GM19035 (cell line): ENCODE measurements around the gene ZNRD2.

Experiments
- ATAC-seq: cut with Tn5 transposase; IDR thresholded peaks from one replicate; pipeline ENCODE4 v1.9.1; 2021; ENCODE audit not compliant: unreplicated experiment

Gene ZNRD2

GRCh38 chr11:65609229-65609628 is 39.0 kb downstream of the ZNRD2 start:
- ATAC-seq: no peak

GRCh38 chr11:65609665-65610064 is 39.4 kb downstream of the ZNRD2 start:
- no peak for ATAC-seq

DNA sequence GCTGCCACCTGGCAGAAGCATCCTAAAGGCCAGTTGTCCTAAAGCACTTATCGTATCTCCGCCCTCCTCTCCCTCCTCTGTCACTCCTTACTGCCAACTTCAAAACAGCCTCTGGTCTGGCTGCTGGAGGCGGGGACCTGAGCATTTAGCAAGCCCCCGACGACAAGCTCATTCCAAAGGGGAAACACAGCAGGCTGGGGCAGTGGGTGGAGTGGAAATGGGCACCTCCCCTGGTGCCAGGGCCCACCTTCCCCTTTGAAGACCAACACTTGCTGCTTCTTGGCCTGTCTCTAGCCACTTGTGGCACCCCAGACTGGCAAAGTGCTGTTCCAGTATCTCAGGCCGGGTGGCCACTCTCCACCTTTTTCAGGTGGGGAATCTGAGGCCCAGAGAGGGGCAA is 40.1 kb downstream of the ZNRD2 start:
- no peak for ATAC-seq

- ATAC-seq: no peak
Observed at GRCh38 chr11:65611028-65611757, 40.9 kb downstream of the ZNRD2 start.

DNA sequence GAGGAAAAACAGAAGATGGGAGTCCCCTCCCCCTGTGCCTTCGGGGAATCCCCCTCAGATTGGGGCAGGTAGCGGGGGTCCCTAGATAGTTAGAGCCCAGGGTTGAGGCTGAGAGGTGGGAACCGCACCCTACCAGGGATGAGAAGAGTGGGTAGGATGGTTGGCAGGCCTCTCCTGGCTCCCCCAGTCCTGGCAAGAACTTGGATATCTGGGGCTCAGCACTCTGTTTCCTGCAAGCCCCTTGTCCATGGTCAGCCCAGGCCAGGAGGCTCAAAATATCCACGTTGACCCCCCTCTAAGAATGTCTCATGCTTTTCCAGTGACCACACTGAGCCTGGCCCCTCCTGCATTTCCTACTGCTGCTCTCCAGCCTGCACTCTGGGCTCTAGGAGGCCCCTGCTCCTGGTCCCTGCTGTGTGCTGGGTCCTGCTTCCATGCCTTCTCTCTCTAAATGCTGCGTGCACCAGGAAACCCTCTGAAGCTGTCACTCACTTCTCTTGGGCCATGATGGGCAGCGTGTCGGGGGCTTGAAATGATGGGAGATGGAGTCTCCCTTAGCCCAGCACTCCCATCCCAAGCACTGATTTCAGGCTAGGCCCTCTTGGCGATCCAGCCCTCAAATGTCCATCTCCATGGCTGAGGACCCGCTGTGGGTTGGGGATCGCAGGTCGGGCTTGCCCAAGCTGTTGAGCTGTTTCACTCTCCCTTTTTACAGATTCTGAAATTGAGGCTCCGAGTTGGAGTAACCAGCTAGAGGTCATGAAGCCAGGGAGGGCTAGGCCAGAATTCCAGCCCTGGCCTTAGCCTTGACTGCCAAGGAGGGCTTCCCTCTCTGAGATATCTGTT is 41.7 kb downstream of the ZNRD2 start:
- no peak for ATAC-seq

- no peak for ATAC-seq
Observed at GRCh38 chr11:65612691-65613090, 42.4 kb downstream of the ZNRD2 start.

GRCh38 chr11:65613091-65613928 is 43.0 kb downstream of the ZNRD2 start:
- ATAC-seq: no peak

DNA sequence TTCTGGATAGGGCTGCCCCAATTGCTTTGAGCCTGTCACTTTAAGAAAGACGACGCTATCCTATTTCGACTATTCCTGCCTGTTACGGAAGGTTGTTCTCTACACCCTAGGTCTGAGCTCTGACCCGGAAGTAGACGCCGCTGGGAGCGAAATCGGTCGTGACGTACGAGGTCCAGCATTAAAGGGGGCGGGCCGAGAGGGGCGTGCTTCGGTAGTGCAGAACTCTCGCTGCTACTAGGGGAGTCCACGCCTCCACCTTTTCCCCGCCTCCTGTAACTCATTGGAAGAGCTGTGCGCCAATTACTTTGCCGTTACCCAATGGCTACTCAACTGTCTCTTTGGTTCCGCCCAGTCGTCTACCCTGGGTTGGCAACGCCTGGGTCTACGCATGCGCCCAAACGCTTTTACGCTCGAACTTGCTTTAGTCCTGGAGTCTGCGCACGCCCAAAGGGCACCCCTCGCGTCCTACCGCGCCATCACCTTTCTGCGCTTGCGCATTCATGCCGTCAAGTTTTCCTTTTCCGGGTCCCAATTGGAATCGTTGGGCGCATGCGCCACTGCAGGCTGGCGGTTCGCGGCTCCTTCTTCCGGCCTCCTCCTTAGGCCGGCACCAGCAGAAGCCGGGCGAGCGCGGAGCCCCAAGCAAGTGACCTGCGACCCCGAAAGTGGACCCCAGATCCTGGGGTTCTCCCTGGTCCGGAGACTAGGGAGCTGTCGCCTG is 45.1 kb downstream of the ZNRD2 start, which contains the start of gene PCNX3:
TSS of gene PCNX3 (plus strand) at position 548 of the 721 bp plus-strand sequence. CDS start 536 bp downstream, outside the sequence.
- ATAC-seq: peak; percentile 86

DNA sequence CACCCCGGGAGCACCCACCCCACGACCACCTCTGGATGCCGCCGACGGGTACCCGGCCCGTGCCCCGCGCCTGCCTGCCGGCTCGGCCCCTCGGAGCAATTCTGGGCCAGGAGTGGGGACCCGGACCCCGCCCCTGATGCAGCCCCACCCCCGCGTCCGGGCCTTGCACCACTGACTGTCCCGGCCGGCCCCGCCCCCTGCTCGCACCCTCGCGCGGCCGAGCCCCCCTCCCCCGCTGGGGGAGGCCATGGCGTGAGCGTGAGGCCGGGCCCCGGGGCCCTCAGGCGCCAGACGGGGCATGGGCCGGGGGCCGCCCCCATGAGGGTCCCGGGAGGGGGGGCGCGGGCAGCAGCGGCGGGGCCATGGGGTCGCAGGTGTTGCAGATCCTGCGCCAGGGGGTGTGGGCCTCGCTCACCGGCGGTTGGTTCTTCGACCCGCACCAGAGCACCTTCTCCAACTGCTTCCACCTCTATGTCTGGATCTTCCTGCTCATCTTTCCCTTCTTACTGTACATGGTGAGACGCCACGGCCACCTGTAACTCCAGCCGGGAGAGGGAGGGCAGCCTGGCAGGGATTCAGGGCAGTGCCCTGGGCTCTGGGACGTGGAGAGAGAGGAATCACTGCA is 45.8 kb downstream of the ZNRD2 start:
- no peak for ATAC-seq

GRCh38 chr11:65616575-65617001 is 46.3 kb downstream of the ZNRD2 start:
- no peak for ATAC-seq

DNA sequence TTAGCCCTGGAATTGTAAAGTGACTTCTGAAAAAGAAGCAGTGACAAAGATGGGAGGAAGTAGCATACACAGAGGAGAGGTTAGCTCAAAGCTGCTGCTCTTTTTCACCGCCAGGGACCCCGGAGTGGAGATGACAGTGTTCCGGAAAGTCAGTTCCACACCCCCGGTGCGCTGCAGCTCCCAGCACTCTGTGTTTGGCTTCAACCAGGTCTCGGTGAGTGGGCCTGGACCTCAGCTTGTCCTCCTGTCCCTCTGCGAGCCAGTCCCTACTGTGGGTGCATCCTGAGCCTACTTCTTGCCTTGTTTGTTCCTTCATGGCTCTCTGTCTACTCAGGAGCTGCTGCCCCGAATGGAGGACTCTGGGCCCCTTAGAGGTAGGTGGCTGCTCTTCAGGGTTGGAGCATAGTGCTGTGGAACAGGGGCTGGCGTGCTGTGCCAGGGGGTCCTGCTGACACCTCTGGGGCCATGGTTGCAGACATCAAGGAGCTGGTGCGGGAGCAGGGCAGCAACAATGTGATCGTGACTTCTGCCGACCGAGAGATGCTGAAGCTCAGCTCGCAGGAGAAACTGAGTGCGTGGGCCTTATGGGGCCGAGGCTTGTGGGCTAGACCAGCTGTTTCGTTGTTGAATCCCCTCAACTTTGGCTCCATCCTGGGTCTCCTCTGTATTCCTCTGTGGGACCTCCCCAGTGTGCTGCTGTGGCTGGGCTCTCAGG is 47.0 kb downstream of the ZNRD2 start:
- no peak for ATAC-seq

GRCh38 chr11:65617990-65618751 is 47.9 kb downstream of the ZNRD2 start:
- ATAC-seq: no peak

- ATAC-seq: no peak
Observed at GRCh38 chr11:65618763-65619162, 48.5 kb downstream of the ZNRD2 start.

GRCh38 chr11:65619281-65619928 is 49.1 kb downstream of the ZNRD2 start:
- ATAC-seq: no peak

GRCh38 chr11:65620666-65621065 is 50.4 kb downstream of the ZNRD2 start:
- no peak for ATAC-seq

DNA sequence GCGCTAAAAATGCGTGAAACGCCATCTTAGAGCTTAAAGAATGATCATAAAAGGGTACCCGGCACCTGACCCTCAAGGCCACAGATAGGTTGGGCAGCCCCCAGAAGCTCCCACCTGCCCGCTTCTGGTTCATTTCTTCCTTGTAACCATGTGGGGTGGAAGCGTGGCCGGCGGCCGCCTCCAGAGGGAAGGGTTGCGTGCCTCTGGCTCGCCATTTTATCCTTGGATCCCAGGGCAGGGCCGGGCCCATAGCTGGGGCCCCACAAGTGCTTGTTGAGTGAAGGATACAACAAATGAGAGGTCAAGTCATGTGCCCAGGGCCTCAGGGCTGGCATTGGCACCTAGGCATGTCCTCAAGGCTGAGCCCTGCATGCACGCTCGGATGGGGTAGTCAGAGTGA is 51.2 kb downstream of the ZNRD2 start:
- no peak for ATAC-seq
